IMR-90 (cell line): ENCODE measurements around the gene RNF213. TPM values are rescaled to one million over a fixed set of nuclear protein-coding genes. Genes with fewer than 3 reads are reported as not detected.

ENCODE experiments used
- ATAC-seq: fragments of 200-7000 bp; cut with Tn5 transposase; 2 replicates; pipeline ENCODE4 v1.9.1; 2020; ENCODE audit warnings: low read depth, mild to moderate bottlenecking, moderate library complexity
- BruUV-seq: library from RNA; stranded (reverse); fragments of 400-500 nt; replicated peaks from 2 replicates; lab custom pipeline; 2021; lab: Mats Ljungman, UMichigan
- CTCF ChIA-PET: fragments of 300-600 bp; formaldehyde crosslinking; extraction: SDS; loops from one replicate; lab custom pipeline; 2021; ENCODE audit warnings: antibody characterized with exemption; lab: Yijun Ruan, JAX
- POLR2A ChIA-PET: fragments of 300-600 bp; sonication (Branson Sonifier 250); formaldehyde crosslinking; loops from one replicate; lab custom pipeline; 2022; ENCODE audit warnings: antibody characterized with exemption; ENCODE audit not compliant: unreplicated experiment; lab: Charles Lee
- DNase-seq: peaks from one replicate; pipeline ENCODE4 v3.0.0; 2013
- H2AFZ ChIP-seq: replicated peaks from 2 replicates; pipeline ENCODE3; 2013; ENCODE audit warnings: low read length, mild to moderate bottlenecking; ENCODE audit not compliant: poor library complexity
- H2AK5ac ChIP-seq: 2 replicates; pipeline ENCODE4 v1.6.1; 2013; ENCODE audit warnings: low read depth, low read length, inconsistent platforms
- H2AK9ac ChIP-seq: replicated peaks from 2 replicates; pipeline ENCODE3; 2013; ENCODE audit warnings: mild to moderate bottlenecking, low read depth, low read length, moderate library complexity; ENCODE audit not compliant: poor library complexity
- H2BK120ac ChIP-seq: 2 replicates; pipeline ENCODE4 v1.6.1; 2013; ENCODE audit warnings: low read depth, low read length, inconsistent platforms
- H2BK15ac ChIP-seq: 3 replicates; pipeline ENCODE4 v1.6.1; 2013; ENCODE audit warnings: low read depth, low read length, inconsistent platforms
- H2BK20ac ChIP-seq: 2 replicates; pipeline ENCODE4 v1.6.1; 2013; ENCODE audit warnings: low read depth, mild to moderate bottlenecking, inconsistent platforms, low read length, moderate library complexity
- H2BK5ac ChIP-seq: 2 replicates; pipeline ENCODE4 v1.6.1; 2013; ENCODE audit warnings: mild to moderate bottlenecking, low read depth, low read length, inconsistent platforms; ENCODE audit not compliant: poor library complexity, severe bottlenecking
- H3K14ac ChIP-seq: replicated peaks from 2 replicates; pipeline ENCODE4 v1.6.1; 2013; ENCODE audit warnings: low read depth, low read length, inconsistent platforms
- H3K18ac ChIP-seq: 2 replicates; pipeline ENCODE4 v1.6.1; 2013; ENCODE audit warnings: low read depth, low read length, control low read depth
- H3K23ac ChIP-seq: 2 replicates; pipeline ENCODE4 v1.6.1; 2013; ENCODE audit warnings: low read depth, low read length, inconsistent platforms
- H3K27ac ChIP-seq: 2 replicates; pipeline ENCODE4 v1.5.1; 2013; ENCODE audit warnings: mild to moderate bottlenecking, control low read depth, low read length; ENCODE audit not compliant: insufficient read depth
- H3K27me3 ChIP-seq: 2 replicates; pipeline ENCODE4 v1.6.1; 2013; ENCODE audit warnings: low read length; ENCODE audit not compliant: control insufficient read depth, insufficient read depth
- H3K36me3 ChIP-seq: 2 replicates; pipeline ENCODE4 v1.6.1; 2013; ENCODE audit warnings: low read length, mixed read lengths; ENCODE audit not compliant: control insufficient read depth, insufficient read depth
- H3K4ac ChIP-seq: 2 replicates; pipeline ENCODE4 v1.6.1; 2013; ENCODE audit warnings: low read depth, low read length, inconsistent platforms
- H3K4me1 ChIP-seq: 2 replicates; pipeline ENCODE4 v1.6.1; 2013; ENCODE audit warnings: low read length, mixed read lengths; ENCODE audit not compliant: control insufficient read depth, insufficient read depth
- H3K4me2 ChIP-seq: 2 replicates; pipeline ENCODE4 v1.6.1; 2013; ENCODE audit warnings: low read depth, mild to moderate bottlenecking, control low read depth, low read length, moderate library complexity
- H3K4me3 ChIP-seq: 2 replicates; pipeline ENCODE4 v1.5.1; 2013; ENCODE audit warnings: low read depth, mild to moderate bottlenecking, control low read depth, low read length, moderate library complexity; ENCODE audit not compliant: insufficient read depth
- H3K56ac ChIP-seq: 2 replicates; pipeline ENCODE4 v1.6.1; 2013; ENCODE audit warnings: low read length, inconsistent platforms; ENCODE audit not compliant: insufficient read depth; ENCODE audit errors: extremely low read depth
- H3K79me1 ChIP-seq, 2 experiments: 2 replicates each; pipeline ENCODE4 v1.6.1; 2013; ENCODE audit warnings: low read length in 2 of 2, inconsistent platforms in 1 of 2, low read depth in 1 of 2
- H3K9ac ChIP-seq: 2 replicates; pipeline ENCODE4 v1.6.1; 2013; ENCODE audit warnings: low read depth, low read length, control low read depth
- H3K9me1 ChIP-seq: 2 replicates; pipeline ENCODE4 v1.6.1; 2013; ENCODE audit warnings: low read length, inconsistent platforms; ENCODE audit not compliant: insufficient read depth
- H3K9me3 ChIP-seq: 2 replicates; pipeline ENCODE4 v1.6.1; 2013; ENCODE audit warnings: low read length; ENCODE audit not compliant: control insufficient read depth, insufficient read depth
- H4K20me1 ChIP-seq: 2 replicates; pipeline ENCODE4 v1.6.1; 2013; ENCODE audit warnings: low read length, inconsistent platforms; ENCODE audit not compliant: insufficient read depth
- H4K5ac ChIP-seq: 2 replicates; pipeline ENCODE4 v1.6.1; 2013; ENCODE audit warnings: mild to moderate bottlenecking, low read depth, low read length, control low read depth
- H4K8ac ChIP-seq, 2 experiments: 2 replicates each; pipeline ENCODE4 v1.6.1; 2013; ENCODE audit warnings: low read depth in 2 of 2, low read length in 2 of 2, control low read depth in 1 of 2, inconsistent platforms in 1 of 2
- H4K91ac ChIP-seq: 2 replicates; pipeline ENCODE4 v1.6.1; 2013; ENCODE audit warnings: low read depth, low read length, inconsistent platforms; ENCODE audit not compliant: insufficient read depth
- CEBPB ChIP-seq: IDR thresholded peaks from 2 replicates; pipeline ENCODE4 v1.6.1; 2012; ENCODE audit warnings: low read depth, low read length, improper control_type of control experiment
- CHD1 ChIP-seq: IDR thresholded peaks from 2 replicates; pipeline ENCODE4 v1.6.1; 2012; ENCODE audit warnings: low read depth, low read length, improper control_type of control experiment
- CTCF ChIP-seq: conservative IDR thresholded peaks from 2 replicates; pipeline ENCODE4 v1.5.1; 2012; ENCODE audit warnings: mild to moderate bottlenecking, low read depth, low read length, improper control_type of control experiment
- ELK1 ChIP-seq: fragments of 150-350 bp; IDR thresholded peaks from 2 replicates; pipeline ENCODE4 v1.6.1; 2016; ENCODE audit warnings: low read depth, mild to moderate bottlenecking, low read length, moderate library complexity, borderline replicate concordance
- FOS ChIP-seq: fragments of 150-350 bp; IDR thresholded peaks from 2 replicates; pipeline ENCODE4 v1.6.1; 2016; ENCODE audit warnings: low read depth, low read length
- MAFK ChIP-seq: IDR thresholded peaks from 2 replicates; pipeline ENCODE4 v1.6.1; 2012; ENCODE audit warnings: low read depth, low read length, improper control_type of control experiment
- MAZ ChIP-seq: IDR thresholded peaks from 2 replicates; pipeline ENCODE4 v1.6.1; 2012; ENCODE audit warnings: low read depth, mild to moderate bottlenecking, low read length, improper control_type of control experiment, moderate library complexity, borderline replicate concordance
- NFE2L2 ChIP-seq: fragments of 150-350 bp; IDR thresholded peaks from 2 replicates; pipeline ENCODE4 v1.6.1; 2016; ENCODE audit warnings: low read depth, mild to moderate bottlenecking, low read length
- RAD21 ChIP-seq: IDR thresholded peaks from 2 replicates; pipeline ENCODE4 v1.6.1; 2012; ENCODE audit warnings: low read length, improper control_type of control experiment
- RCOR1 ChIP-seq: IDR thresholded peaks from 2 replicates; pipeline ENCODE4 v1.6.1; 2012; ENCODE audit warnings: mild to moderate bottlenecking, low read length, improper control_type of control experiment; ENCODE audit not compliant: insufficient replicate concordance
- RFX5 ChIP-seq: IDR thresholded peaks from 2 replicates; pipeline ENCODE4 v1.8.0; 2012; ENCODE audit warnings: low read depth, mild to moderate bottlenecking, low read length, moderate library complexity
- SMC3 ChIP-seq: fragments of 150-350 bp; IDR thresholded peaks from 2 replicates; pipeline ENCODE4 v1.6.1; 2016; ENCODE audit warnings: low read depth, mild to moderate bottlenecking, antibody characterized with exemption, low read length, moderate library complexity
- USF2 ChIP-seq: fragments of 150-350 bp; IDR thresholded peaks from 2 replicates; pipeline ENCODE4 v1.6.1; 2017; ENCODE audit warnings: mild to moderate bottlenecking, antibody characterized with exemption, low read length, low read depth
- WGBS, 2 experiments: methylation state at CpG; one replicate each; pipeline versions ENCODE4 v1.1.5 to v1.1.7; 2013; ENCODE audit warnings: missing lambda C conversion rate in 2 of 2; ENCODE audit not compliant: insufficient read length in 1 of 2; ENCODE audit errors: extremely low coverage in 2 of 2; 5-methylcytosine and 5-hydroxymethylcytosine counted together
- dilution Hi-C: fragments of 300-500 bp; cut with HindIII; formaldehyde crosslinking; loops from one replicate; pipeline ENCODE4 v1.14.3; 2018; ENCODE audit warnings: low sequenced_read_pairs; ENCODE audit not compliant: unreplicated experiment
- in situ Hi-C: fragments of 300-500 bp; cut with MboI; formaldehyde crosslinking; loops from 3 replicates; pipeline ENCODE4 v1.14.3; 2019; ENCODE audit warnings: low sequenced_read_pairs, inconsistent platforms, mixed read lengths
- intact Hi-C: fragments of 100-400 bp; cut with micrococcal nuclease; formaldehyde crosslinking; loops from 2 replicates; pipeline ENCODE4 v1.10.0; 2022
- polyA plus RNA-seq, 3 experiments: library from polyadenylated mRNA; depleted of rRNA; stranded (reverse); fragments of >200 nt; gene quantifications; 2 replicates each; pipeline ENCODE4 v1.2.3, GENCODE V29; 2012; ENCODE audit warnings: low replicate concordance in 1 of 3
- total RNA-seq: library from RNA; depleted of rRNA; stranded (reverse); fragments of >200 nt; gene quantifications from 2 replicates; pipeline ENCODE4 v1.2.3, GENCODE V29; 2012

RNF213 gene
- total and polyA plus RNA-seq, 2 of the 4 experiments (the other 2 are of a cell fraction): 23.4 to 36.0 TPM

GRCh38 chr17:80330276-80330675 is 69.6 kb downstream of the RNF213 start:
- H4K8ac ChIP-seq: no peak overlapping the region
- no peak overlapping the region for H2AK5ac ChIP-seq
- H2BK20ac ChIP-seq: no peak overlapping the region
- TF ChIP-seq RFX5 (no peak), NFE2L2 (no peak), USF2 (no peak), MAZ (no peak), RAD21 (no peak), FOS (no peak), CHD1 (no peak), CEBPB (no peak), SMC3 (no peak), RCOR1 (no peak), ELK1 (no peak), CTCF (no peak), MAFK (no peak)
- no peak overlapping the region for H2BK120ac ChIP-seq
- H3K27me3 ChIP-seq: no peaks in the 10 kb centered on the region
- intact Hi-C loops (no loop called here), in situ Hi-C loops (no loop called here), dilution Hi-C loops (no loop called here)
- H3K14ac ChIP-seq: no peak overlapping the region
- no peak overlapping the region for H3K4me3 ChIP-seq
- H2BK15ac ChIP-seq: no peak overlapping the region
- no peaks in the 10 kb centered on the region for H3K4me1 ChIP-seq
- no peak overlapping the region for H3K4me2 ChIP-seq
- H3K36me3 ChIP-seq: peaks cover 64% of the 10 kb centered on the region
- no peak for ATAC-seq
- H2BK5ac ChIP-seq: no peak overlapping the region
- no peak overlapping the region for H4K5ac ChIP-seq
- POLR2A ChIA-PET: no interaction called here
- H4K20me1 ChIP-seq: no peaks in the 10 kb centered on the region
- H4K91ac ChIP-seq: no peak overlapping the region
- H3K4ac ChIP-seq: no peak overlapping the region
- no peak overlapping the region for H3K27ac ChIP-seq
- CTCF ChIA-PET: no interaction called here
- BruUV-seq: no TSS peak
- H3K56ac ChIP-seq: no peak overlapping the region
- no peak overlapping the region for H2AK9ac ChIP-seq
- WGBS, 2 experiments: 100% methylated on average over 1 of the region's 9 CpGs; no CpG with 5 or more reads in 1 of the 2 experiments
- DNase-seq: no peak
- no peaks in the 10 kb centered on the region; the same call in 1 of the 2 replicates for H3K9me1 ChIP-seq
- H3K9me3 ChIP-seq: no peaks in the 10 kb centered on the region
- H2AFZ ChIP-seq: no peak overlapping the region
- H3K9ac ChIP-seq: no peak overlapping the region
- no peak overlapping the region for H3K23ac ChIP-seq
- H3K18ac ChIP-seq: no peak overlapping the region
- peaks cover 0 to 2% of the 10 kb centered on the region in 2 experiments; a peak in 1 of 4 replicates for H3K79me1 ChIP-seq
